ENCODE data around the gene ICA1L. TPM values are rescaled to one million over a fixed set of nuclear protein-coding genes. Genes with fewer than 3 reads are reported as not detected.
"Not testable (repeated sequence)": the region's sequence is repeated elsewhere in the genome, so short reads cannot be mapped to it uniquely, and the experiment has no call there.

ICA1L gene
- 3.6 and 4.3 TPM in 2 replicates for total RNA-seq

DNA sequence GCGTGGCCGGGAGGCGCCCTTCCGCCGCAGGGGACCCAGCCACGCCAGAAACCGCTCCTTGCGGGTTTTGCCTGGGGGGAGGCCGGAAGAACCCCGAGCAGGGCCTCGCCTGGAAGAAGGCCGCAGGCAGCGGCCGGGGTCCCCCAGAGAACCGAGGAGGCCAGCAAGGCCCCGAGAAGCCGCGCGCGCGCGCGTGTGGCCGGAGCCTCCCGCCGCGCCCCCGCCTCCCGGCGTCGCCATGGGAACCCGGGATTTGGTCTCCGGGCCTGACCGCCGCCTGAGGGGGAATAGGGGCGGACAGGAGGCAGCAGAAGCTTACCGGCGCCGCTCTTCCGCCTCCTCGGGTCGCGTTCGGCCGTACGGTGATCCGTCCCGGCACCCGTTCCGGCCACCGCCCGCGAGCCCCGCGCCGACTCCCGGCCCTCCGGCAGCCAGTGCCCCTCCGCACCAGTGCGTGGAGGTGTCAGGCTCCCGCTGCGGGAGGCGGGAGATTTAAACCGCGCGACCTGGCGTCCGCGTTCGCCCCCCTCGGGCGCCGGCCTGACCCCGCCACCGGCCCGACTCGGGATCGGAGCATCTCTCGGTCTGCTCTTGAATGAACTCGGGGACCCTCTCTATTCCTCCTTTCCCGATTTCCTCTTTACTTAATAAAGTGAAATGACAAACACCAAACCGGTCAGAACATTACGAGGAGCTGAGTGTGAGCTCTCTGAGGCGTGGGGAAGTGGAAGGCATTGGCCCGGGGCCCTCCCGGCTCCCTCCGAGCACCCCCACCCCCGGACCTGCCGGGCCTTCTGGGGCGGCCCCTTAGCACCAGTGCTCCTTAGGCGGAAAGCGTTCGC lies at the start of gene ICA1L:
TSS of gene ICA1L (minus strand) at position 467 of the 842 bp plus-strand sequence. CDS start 42,757 bp downstream, outside the sequence.
- intact Hi-C loops (cut with micrococcal nuclease) = loop anchor here (1.0 to 5.0 kb wide), 5 partner anchors 143 to 594 kb away; partner anchors contain the start of genes BMPR2, CYP20A1, FAM117B and NBEAL1

DNA sequence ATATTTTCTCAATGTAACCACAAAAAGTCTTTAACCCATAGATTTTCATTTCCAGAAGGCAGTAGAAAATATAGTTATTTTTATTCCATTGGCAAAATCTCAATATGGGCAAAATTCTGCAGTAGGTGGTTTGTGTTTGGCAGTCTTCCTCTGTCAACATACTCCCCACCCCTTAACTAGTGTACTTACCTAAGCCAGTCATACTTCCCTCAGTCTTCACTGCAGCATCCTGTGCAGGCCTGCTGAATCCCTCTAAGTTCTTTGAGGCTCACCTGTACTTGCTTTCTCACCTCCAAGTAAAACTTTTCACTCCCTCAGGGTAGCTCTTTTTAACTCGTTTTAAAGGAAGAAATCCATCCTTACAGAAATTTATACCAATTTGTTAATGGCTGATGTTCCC lies 47.3 kb upstream of the ICA1L start:
- intact Hi-C loops (cut with micrococcal nuclease) = loop anchor here (10.0 kb wide), 1 partner anchor 896 kb away; no protein-coding TSS in a partner anchor

DNA sequence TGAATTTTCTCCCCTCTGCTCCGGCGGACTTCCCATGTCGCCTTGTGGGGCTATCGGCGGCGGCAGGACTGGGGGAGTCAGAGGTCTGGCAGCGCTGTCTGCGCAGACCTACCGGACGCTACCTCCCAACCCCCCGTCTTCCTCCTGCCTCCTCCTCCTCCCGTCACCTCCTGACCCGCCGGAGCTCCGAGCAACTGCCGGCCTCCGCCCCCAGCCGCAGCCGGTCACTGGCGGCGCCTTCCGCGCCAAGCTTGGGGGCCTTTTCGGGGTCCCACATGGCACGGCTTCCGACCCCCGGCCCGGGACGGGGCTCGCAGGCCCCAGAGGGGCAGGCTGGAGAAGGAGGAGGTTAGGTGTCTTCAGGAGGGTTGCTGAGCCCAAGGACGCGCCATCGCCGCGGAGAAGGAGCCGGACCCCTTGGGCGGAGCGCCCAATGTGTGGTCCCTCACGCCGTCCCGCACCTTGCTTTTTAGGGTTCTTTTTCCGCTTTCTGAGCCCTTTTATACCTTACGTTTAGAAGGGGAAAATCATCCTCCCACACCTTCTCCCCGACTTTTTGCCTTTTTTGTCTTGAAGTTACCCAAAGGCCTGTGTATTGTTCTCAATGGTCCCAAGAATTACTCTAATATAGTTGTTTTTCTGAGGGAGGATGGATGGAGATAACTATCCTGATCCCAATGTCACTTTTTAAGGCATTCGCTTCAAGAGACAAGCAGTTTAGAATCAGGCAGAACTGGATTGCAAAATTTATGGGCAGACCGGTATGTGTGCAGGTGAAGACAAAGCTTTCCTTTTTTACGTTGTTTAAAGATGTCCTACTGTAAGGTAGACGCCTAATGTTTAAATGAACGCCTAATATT lies 41.0 kb upstream of the ICA1L start:
- intact Hi-C loops (cut with micrococcal nuclease) = loop anchor here (5.0 to 10.0 kb wide), 7 partner anchors 55 to 1840 kb away; partner anchors contain the start of genes ABI2, CD28, HYCC2 and NDUFB3

DNA sequence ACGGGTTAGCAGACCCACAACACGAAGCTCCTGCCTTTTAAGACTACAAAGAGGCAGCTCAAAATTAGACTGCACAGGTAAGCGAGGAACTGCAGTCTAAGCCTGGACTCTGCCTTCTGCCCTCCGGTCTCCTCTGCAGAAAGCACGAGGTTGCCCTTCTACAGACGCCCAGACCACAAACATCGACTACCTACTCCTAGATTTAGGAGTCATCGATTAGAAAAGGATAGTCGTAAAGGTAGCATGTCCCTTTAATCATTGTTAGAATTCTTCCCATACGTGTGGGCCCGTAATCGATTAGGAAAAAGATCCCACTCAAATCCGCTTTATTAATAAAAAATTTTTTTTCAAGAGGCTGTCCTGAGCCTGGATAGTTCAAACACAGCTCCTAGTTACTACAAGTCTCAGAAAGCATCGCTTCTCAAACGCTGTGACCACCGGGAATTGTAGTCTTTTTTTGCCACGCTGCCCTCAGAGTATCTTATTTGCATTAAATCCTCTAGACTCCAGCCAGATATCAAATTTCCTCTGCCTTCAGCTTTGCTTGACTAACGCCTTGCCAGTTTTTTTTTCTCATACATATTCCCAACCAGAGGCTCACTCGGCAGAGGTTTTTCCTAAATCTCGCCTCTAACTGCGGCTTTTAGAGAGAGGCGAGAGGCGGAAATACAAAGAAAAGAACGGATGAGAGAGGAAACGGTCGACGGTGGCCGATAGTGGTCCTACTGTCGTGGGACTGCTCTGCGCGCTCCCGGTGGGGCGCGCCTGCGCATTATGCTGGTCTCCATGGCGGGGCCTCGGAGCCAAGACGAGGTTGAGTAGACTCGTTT lies 40.2 kb upstream of the ICA1L start, which contains the start of the genes CARF and WDR12:
TSS of gene CARF (plus strand) at position 764 of the 830 bp plus-strand sequence. CDS start 29,628 bp downstream, outside the sequence.
TSS of gene WDR12 (minus strand) at position 162 of the 830 bp plus-strand sequence. CDS start 197 bp downstream, outside the sequence.
- intact Hi-C loops (cut with micrococcal nuclease) = loop anchor here (1.0 to 10.0 kb wide), 15 partner anchors 41 to 1839 kb away; partner anchors contain the start of genes ABI2, BMPR2, CD28 and CYP20A1

DNA sequence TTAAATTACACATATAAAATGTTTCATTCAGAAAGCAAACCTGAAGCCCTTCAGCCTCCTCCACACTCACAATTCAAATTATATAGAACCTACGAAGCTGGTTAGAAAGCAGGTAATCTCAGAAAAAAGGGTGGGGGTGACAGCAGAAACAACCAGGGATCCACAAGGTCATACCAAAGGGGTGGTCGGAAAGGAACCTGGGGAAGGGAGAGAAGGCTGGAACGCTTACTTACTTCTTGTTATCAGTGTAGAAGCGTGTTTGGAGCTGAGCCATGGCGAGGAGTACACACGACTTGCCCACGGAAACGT lies 39.6 kb upstream of the ICA1L start:
- intact Hi-C loops (cut with micrococcal nuclease) = loop anchor here (1.0 to 10.0 kb wide), 15 partner anchors 41 to 1839 kb away; partner anchors contain the start of genes ABI2, BMPR2, CD28 and CYP20A1

DNA sequence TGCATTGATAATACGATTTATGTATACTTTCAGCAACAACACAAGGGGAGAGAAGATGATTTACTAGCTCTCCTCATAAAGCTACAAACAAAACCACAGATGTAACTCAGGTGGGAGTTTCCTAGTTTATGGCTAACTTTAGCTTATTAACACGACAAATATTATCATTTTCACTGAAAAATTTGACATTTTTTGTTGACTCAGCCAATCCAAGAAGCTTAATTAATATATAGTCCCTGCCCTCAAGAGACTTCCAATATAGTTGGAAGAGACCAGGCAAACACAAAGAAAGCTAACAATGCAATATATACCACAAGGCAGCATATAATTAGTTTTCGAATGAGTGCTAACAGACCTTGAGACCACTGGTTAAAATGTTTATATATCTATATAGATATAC lies 39.1 kb upstream of the ICA1L start:
- intact Hi-C loops (cut with micrococcal nuclease) = loop anchor here (1.0 to 10.0 kb wide), 15 partner anchors 40 to 1838 kb away; partner anchors contain the start of genes ABI2, BMPR2, CD28 and CYP20A1

DNA sequence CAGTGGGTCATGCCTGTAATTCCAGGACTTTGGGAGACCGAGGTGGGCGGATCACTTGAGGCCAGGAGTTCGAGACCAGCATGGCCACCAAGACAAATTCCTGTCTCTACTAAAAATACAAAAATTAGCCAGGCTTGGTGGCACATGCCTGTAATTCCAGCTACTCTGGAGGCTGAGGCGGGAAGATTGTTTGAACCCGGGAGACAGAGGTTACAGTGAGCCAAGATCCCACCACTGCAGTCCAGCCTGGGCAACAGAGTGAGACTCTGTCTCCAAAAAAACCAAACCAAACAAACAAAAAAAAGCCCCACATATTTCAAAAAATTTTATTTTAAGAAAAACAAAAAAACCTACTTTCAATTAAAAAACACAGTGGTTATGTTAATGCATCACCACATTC lies 38.7 kb upstream of the ICA1L start:
- intact Hi-C loops (cut with micrococcal nuclease) = loop anchor here (5.0 to 10.0 kb wide), 7 partner anchors 57 to 1838 kb away; partner anchors contain the start of genes ABI2, CD28, HYCC2 and NDUFB3

DNA sequence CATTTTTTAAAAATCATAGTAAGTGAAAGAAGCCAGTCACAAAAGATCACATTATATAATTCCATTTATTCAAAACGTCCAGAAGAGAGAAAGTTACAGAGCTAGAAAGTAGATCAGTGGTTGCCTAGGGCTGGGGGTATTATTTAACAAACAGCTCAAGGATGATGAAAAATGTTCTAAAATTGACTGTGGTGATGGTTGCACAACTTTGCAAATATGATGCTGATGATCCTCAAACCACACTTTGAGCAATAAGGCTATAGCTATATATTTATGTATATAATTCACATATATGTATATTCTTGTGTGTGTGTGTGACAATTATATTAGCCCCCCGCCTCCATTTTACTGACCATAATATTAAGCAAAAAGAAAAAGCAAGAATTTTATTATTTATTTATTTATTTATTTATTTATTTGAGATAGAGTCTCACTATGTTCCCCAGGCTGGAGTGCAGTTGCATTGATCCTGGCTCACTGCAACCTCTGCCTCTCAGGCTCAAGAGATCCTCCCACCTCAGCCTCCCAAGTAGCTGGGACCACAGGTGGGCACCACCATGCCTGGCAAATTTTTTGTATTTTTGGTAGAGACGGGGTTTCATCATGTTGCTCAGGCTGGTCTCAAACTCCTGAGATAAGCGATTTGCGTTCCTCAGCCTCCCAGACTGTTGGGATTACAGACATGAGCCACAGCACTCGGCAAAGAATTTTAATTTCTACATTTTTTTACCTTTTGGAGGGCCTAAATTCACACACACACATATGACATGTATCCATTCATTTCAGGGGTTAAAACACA lies 38.0 kb upstream of the ICA1L start:
- intact Hi-C loops (cut with micrococcal nuclease) = loop anchor here (5.0 to 10.0 kb wide), 7 partner anchors 58 to 1837 kb away; partner anchors contain the start of genes ABI2, CD28, HYCC2 and NDUFB3

DNA sequence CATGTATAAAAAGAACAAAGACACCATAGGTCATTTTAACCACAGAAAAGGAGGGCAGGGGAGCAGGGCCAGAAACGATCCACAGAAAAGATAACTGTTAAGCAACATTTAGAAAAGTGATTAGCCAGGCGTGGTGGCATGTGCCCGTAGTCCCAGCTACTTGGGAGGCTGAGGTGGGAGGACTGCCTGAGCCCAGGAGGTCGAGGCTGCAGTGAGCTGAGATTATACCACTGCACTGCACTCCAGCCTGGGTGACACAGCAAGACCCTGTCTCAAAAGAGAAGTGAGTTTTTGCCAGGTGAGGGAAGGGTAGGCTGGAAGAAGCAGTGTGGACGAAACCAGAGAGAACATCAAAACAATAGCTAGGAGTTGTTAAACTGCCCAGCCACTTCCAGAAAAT lies 36.6 kb upstream of the ICA1L start:
- intact Hi-C loops (cut with micrococcal nuclease) = no loop called here

DNA sequence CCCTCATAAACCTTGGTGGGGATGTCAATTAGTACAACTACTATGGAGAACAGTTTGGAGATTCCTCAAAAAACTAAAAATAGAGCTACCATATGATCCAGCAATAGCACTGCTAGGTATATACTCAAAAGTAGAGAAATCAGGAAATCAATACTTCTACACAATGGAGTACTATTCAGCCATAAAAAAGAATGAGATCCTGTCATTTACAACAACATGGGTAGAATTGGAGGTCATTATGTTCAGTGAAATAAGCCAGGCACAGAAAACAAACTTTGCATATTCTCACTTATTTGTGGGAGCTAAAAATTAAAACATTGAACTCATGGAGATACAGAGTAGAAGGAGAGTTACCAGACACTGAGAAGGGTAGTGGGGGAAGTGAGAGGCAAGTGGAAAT lies 33.9 kb upstream of the ICA1L start:
- intact Hi-C loops (cut with micrococcal nuclease) = not testable (repeated sequence)

DNA sequence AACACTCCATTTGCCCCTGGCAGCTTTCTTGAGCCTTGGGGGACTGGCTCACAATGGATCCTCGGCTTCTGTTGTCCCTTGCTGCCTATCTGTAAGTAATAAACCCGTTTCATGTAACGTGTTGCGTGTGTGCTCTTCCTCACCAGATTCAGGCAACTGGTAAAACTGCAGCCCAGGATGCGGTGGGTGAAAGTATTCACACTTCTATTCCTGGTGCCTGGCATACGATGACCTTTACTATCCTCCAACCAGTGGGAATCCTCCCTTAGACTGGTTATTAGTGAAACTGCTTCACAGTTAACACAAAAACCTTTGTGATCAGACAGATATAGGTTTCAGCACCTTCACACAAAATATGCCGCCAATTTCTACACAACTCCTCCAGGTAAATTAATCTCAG lies 13.6 kb upstream of the ICA1L start:
- intact Hi-C loops (cut with micrococcal nuclease) = no loop called here

DNA sequence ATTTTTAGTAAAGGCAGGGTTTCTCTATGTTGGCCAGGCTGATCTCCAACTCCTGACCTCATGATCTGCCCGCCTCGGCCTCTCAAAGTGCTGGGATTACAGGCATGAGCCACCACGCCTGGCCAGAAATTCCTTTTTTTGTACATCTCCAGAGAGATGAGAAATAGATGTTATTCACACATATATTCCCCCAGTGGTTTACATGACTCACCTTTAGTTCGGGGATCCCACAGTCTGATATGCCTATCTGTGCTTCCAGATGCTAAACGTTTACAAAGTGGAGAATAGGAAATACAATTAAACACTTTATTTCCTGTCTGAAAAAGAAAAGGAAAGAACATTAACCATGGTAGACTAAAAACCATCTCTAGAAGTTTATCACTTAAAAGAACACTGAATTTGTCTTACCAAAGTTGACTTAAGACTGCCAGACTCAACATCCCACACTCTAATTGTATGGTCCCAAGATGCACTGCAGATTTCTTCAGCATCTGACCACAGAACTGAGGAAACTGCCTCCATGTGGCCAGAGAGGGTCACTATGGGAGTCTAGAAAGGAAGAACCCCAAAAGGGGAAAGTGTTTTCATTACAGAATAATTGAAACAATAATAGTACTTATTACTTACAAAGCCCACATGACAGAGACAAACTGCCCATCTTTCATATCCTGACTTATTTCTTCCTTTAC lies 12.6 kb upstream of the ICA1L start:
- intact Hi-C loops (cut with micrococcal nuclease) = no loop called here

DNA sequence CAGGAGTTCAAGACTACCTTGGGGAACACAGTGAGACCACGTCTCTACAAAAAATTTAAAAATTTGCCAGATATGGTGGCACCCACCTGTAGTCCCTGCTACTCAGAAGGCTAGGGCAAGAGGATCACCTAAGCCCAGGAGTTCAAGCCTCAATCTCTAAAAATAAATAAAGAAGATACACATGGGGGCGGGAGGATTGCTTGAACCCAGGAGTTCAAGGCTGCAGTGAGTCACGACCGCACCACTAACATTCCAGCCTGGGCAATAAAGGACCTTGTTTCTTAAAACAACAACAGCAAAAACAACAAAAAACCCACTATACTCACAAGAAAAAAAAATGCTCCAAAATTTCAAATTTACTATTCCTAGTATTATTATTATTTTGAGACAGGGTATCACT lies 10.0 kb upstream of the ICA1L start:
- intact Hi-C loops (cut with micrococcal nuclease) = no loop called here

DNA sequence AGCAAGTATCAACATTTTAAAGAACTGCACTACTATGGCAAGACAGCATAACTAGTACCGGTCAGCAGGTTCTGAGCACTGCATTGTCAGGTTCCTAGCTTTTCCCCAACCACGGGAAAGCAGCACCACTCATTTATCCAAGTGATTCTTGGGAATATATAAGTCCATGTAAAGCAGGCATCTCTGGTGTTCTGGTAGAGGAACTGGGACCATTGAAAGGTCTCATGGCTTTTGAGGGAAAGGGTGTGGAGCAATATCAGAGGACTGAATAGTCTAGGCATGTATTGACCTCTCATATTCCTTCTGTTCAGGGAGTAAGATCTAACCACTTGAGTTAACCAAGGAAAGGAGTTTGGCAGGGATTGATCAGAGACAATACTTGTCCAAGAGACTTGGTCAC lies 6.1 kb upstream of the ICA1L start:
- intact Hi-C loops (cut with micrococcal nuclease) = no loop called here

DNA sequence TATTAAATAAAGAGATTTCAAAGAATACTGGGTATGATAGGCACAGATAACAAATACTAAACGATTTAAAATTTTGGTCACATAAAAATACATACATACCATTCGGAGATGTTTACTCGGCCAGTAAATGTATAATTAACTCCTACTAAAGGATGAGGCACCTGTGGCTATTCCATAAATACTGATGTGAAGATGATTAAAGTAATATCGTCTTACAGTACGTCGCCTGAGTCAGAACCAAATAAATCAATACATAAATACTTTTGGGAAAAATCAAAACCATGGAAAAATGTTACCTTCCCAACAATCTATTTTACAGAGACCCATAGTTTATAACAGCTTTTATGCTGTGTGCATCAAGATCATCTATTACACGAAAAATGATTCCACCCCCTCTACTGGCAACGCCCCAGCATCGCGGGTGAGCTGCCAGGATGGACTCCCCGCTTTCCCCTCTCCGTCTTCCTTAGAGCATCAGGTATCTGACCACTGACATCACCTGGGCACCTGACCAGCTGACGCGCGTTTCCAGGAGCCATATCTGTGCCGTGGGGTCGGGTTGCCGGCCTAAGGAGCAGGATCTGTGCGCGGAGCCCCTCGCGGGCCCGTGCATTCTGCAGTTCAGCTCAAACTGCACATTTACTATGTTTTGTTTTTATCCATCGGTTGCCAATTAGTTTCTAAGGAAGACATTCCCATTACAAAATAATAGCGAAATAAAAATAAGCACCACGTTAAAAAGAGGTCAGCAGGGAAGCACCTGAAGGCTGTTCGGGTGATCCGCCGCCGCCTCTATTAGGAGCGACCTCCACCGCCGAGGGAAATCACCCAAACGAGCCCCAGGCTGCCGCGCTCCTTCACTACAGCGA lies 901 bp downstream of the ICA1L start:
- intact Hi-C loops (cut with micrococcal nuclease) = loop anchor here (1.0 to 5.0 kb wide), 10 partner anchors 39 to 945 kb away; partner anchors contain the start of genes BMPR2, CYP20A1, FAM117B and NBEAL1

DNA sequence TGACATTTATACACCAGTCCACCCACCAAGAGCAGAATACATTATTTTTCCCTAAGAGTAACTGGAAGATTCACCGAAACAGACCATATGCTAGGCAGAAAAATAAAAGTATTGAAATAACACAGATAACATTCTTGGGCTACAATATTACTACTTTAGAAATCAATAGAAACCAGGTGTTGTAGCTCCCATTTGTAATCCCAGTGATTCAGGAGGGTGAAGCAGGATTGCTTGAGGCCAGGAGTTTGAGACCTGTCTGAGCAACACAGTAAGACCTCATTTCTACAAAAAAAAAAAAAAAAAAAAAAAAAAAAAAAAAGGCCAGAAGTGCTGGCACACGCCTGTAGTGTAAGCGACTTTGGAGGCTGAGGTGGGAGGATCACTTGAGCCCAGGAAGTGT lies 9.6 kb downstream of the ICA1L start:
- intact Hi-C loops (cut with micrococcal nuclease) = no loop called here

DNA sequence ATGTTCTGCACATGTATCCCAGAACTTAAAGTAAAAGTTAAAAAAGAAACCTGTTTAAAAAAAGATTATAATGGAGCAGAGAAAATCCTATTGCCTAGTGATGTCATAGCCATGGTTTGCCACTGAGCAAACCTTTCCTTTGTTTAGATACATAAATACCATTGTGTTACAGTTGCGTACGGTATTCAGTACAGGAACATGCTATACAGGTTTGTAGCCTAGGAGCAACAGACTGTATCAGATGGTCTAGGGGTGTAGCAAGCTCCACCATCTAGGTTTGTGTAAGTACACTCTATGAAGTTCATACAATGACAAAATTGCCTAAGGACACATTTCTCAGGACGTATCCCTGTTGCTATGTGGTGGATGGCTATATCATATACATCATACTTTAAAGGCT lies 13.0 kb downstream of the ICA1L start:
- intact Hi-C loops (cut with micrococcal nuclease) = no loop called here

DNA sequence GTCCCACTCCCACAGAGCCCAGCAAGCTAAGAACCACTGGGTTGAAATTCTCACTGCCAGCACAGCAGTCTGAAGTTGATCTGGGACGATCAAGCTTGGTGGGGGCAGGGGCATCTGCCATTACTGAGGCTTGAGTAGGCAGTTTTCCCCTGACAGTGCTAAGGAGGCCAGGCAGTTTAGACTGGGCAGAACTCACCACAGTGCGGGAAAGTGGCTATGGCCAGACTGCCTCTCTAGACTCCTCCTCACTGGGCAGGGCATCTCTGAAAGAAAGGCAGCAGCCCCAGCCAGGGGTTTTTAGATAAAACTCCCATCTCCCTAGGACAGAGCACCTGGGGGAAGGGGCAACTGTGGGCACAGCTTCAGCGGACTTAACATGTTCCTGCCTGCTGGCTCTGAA lies 22.2 kb downstream of the ICA1L start:
- intact Hi-C loops (cut with micrococcal nuclease) = not testable (repeated sequence)
